GM19240 (cell line): Measurements from ENCODE around the gene NUDT22.

ENCODE experiments used
- DNase-seq: peaks from one replicate; pipeline ENCODE4 v3.0.0; 2011; ENCODE audit warnings: low spot score; ENCODE audit not compliant: insufficient read length

Gene NUDT22

DNA sequence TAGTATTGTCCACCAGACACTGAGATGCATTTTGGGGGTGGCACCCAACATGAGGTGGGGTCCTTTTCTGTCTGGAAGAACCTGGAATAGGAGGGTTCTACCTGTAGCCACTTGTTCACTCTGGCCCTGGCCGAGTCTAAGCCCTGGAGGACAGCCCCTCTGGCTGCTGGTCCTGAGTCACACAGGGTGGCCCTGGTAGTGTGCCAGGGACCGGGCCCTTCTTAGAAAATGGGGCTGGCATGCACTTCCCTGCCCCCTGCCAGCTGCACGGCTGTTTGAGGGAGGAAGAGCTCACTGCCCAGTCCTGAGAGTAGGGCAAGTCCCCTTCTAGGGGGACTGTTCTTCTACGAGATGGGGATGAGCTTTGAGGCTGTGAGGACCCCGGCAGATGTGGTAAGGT lies 27.4 kb downstream of the NUDT22 start:
- DNase-seq: no peak

DNA sequence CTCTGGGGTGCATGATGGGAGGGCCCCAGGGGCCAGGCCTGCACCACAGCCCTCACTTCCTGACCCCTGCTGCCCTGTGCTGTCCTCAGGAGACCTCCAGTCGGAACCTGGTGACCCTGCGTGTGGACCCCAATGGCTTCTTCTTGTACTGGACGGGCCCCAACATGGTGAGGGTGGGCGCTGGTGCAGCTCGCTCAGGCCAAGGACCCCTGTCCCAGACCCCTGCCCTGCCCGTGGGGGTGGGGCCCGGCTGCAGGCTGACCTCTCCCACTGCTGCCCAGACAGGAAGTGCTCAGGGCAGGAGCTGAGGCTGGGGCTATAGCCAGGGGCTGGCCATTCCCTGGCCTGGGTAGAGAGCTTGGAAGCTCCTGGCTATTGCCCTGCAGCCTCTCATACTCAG lies 28.3 kb downstream of the NUDT22 start:
- no peak for DNase-seq

DNA sequence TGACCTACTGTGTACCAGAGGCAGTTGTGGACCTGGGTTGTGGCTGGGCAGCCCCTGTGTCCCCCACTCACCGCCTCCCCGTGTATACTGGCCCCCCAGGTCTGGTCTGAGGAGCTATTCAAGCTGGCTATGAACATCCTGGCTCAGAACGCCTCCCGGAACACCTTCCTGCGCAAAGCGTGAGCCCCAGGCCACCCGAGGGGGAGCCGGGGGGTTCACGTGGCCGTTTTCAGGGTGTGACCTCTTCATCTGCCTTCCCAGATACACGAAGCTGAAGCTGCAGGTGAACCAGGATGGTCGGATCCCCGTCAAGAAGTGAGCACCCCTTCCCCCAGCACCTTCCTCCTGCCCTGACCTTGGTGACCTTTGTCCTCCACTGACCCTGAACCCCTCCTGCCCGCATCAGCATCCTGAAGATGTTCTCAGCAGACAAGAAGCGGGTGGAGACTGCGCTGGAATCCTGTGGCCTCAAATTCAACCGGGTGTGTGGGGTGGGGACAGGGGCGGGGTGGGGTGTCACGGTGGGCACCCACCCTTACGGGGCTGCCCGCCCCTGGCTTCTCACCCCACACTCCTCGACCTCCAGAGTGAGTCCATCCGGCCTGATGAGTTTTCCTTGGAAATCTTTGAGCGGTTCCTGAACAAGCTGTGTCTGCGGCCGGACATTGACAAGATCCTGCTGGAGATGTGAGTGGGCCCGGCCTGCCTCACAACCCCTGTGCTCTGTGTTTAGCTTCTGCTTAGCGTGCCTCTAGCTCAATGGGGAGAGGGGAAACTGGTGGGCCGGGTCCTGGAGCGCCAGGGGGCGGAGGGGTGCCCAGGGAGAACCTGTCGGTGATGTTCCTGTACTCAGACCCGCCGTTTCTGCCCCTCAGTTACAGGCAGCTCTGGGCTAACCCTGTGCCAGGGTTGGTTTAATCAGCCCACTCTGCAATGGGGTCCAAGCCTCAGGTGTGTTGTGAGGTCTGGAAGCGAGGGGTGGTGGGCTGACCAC lies 29.4 kb downstream of the NUDT22 start:
- DNase-seq: no peak

DNA sequence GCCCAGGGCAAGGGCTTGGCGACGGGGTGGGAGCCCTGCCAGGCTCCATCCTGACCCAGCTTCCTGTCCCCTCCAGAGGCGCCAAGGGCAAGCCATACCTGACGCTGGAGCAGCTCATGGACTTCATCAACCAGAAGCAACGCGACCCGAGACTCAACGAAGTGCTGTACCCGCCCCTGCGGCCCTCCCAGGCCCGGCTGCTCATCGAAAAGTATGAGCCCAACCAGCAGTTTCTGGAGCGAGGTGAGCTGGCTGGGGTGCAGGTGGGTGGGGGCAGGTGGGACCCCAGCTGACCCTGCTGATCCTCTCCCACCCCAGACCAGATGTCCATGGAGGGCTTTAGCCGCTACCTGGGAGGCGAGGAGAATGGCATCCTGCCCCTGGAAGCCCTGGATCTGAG lies 30.2 kb downstream of the NUDT22 start:
- DNase-seq: no peak

DNA sequence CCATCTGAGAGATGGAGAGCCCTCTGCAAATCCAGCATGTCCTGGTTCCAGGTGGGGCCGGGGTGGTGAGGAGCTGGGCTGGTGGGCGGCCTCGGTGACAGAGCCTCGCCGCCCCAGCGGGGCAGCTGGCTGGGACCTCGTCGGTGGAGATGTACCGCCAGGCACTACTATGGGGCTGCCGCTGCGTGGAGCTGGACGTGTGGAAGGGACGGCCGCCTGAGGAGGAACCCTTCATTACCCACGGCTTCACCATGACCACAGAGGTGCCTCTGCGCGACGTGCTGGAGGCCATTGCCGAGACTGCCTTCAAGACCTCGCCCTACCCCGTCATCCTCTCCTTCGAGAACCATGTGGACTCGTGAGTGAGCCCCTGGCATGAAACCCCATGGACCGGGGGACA lies 32.3 kb downstream of the NUDT22 start:
- no peak for DNase-seq

DNA sequence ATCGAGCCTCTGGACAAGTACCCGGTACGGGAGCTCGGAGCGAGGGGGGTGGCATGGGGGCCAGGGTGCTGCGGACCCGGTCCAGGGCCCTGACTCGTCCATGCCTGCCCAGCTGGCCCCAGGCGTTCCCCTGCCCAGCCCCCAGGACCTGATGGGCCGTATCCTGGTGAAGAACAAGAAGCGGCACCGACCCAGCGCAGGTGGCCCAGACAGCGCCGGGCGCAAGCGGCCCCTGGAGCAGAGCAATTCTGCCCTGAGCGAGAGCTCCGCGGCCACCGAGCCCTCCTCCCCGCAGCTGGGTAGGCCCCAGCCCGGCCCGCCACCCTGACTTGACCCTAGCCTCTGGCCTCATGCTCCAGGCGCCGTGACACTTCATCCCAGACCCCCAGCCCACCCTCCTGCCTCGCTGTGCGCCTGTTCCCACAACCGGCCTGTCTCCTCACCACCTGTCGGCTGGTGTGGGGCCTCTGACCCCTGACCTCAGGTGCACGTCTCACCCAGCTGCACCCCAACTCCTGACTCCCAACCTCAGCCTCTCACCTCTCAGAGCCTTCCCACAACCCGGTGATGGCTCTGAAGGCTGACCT lies 33.0 kb downstream of the NUDT22 start:
- DNase-seq: no peak

DNA sequence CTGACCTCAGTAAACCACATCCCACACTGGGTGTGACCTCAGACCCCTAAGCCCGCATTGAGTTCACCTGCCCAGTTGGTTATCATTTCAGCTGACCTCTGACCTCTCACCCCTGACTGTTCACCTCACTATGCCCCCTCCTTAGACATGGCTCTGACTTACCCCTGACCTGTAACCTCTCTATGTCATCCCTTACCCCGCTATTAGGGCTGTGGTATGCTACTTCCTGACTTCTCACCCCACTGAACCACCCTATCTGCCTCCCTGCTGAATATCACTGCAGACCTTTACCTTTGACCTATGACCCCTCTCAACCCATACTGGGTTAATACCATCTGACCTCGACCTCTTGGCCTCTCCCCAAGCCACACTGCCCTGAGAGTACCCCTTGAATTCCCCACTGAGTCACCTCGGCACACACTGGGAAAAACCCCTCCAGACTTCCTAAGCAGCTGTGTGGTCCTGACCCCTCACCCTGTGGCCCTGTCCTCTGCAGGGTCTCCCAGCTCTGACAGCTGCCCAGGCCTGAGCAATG lies 33.5 kb downstream of the NUDT22 start:
- DNase-seq: no peak

DNA sequence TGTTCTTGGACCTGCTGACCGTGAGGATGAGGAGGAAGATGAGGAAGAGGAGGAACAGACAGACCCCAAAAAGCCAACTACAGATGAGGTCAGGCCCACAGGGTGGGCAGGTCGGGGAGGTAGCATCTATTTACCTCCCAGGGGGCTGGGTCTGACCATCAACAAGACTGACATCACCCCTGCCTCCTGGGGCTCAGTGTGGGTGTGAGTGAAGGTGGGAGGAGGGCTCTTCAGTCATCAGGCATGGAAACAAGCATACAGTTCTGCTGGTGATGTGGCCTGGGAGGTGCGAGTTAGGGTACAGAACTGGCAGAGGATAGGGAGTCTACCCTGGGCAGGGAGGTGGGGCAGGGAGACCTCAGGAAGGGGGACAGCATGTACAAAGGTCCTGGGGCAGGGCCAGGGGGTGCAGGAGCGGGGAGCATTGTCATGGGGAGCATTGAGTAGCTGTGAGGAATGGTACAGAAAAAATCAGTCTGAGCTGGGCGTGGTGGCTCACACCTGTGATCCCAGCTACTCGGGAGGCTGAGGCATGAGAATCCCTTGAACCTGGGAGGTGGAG lies 34.2 kb downstream of the NUDT22 start:
- DNase-seq: no peak

DNA sequence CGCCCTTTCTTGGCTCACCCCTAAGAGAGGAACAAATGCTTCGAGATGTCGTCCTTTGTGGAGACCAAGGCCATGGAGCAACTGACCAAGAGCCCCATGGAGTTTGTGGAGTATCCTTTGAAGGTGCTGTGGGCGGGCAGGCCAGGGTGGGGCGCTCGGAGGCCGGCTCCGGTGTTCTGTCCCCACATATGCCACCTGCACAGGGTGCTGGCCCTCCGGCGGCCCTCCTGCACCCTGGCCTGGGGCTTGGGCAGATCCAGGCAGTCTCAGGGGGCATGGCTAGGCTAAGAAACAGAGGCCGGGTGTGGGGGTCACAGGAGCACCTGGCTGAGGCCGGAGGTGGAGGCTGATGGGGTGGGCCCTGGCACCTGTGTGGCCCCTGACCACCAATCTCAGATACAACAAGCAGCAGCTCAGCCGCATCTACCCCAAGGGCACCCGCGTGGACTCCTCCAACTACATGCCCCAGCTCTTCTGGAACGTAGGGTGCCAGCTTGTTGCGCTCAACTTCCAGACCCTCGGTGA lies 35.5 kb downstream of the NUDT22 start:
- no peak for DNase-seq

DNA sequence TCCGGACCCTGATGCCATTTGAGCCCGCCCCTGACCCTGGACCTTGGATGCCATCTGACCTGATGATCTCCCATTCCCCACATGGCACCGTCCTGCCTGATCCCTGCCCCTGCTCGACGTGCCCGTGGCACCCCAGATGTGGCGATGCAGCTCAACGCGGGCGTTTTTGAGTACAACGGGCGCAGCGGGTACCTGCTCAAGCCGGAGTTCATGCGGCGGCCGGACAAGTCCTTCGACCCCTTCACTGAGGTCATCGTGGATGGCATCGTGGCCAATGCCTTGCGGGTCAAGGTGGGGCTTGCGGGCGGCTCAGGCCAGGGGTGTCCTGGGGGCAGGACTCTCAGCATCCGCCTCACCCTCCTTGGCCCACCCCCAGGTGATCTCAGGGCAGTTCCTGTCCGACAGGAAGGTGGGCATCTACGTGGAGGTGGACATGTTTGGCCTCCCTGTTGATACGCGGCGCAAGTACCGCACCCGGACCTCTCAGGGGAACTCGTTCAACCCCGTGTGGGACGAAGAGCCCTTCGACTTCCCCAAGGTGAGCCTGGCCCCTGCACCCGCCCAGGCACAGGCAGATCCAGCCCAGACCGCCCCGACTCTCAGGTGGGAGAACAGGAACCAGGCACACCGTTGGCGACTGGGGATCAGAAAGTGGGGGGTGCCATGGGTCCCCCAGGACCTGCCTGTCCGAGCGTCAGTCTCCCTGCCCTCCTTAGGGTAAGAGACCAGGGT lies 36.4 kb downstream of the NUDT22 start:
- no peak for DNase-seq

DNA sequence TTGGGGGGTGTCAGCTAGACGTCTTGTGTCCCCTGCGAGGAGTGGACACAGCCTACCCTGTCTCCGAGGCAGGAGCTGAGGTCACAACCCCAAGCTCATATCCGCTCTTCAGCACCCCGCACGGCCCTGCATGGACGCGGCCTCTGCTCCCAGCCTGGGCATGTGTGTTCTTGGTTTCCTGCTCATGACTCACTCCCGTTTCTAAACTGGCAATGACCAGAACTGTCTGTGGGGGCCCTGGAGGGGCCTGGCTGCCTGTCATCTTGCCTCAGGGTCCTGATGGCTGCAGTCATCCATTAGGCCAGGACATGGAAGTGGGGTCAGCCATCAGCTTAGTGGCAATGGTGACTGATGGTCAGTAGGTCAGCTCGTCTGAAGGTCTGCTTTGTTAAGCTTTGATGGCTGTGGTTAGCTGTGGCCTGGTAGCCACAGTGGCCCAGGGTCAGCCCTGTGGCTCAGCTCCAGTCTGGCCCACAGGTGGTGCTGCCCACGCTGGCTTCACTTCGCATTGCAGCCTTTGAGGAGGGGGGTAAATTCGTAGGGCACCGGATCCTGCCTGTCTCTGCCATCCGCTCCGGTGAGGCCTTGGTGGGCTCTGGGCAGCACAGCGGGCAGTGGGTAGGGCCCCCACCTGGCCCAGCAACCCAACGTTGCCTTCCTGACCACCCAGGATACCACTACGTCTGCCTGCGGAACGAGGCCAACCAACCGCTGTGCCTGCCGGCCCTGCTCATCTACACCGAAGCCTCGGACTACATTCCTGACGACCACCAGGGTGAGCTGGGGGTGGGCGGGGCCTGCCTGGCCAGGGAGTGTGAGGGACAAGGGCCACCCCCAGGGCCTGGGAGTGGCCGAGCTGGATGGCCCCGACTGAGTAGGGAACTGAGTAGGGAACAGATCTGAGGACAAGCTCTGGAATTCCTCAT lies 37.2 kb downstream of the NUDT22 start:
- DNase-seq: no peak

DNA sequence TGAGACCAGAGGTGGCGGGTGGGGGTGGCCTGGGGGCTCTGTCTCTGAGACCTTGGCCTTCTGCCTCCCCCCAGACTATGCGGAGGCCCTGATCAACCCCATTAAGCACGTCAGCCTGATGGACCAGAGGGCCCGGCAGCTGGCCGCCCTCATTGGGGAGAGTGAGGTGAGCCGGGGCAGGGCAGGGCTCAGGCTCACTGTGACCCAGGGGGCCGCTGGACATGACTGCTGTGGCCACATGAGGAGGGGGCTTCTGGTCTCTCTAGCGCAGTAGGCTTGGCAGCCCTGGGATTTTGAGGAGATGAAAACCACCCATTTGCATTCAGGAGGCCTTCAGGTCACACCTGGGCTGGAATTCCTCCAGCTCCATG lies 37.9 kb downstream of the NUDT22 start:
- no peak for DNase-seq

DNA sequence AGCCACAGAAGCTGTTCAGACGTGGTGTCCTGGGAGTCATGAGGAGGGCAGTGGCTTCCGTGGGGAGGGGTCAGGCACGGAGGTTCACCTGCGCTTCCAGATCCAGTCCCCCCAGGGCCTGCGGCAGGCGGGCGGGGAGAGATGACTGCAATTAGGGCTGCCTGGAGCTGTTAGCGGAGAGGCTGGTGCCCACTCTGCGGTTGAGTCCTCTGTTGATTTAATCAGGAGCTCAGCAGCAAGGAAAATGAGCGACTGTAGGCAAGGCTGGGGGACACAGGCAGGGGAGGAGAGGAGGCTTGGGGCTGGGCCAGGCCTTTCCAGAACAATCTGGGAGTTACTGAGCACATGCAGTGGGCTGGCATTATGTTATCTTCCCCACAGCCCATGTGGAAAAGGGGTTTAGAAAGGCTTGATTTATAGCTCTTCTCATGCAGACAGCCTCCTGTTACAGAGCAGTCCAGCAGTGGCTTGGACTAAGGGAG lies 38.3 kb downstream of the NUDT22 start:
- no peak for DNase-seq

DNA sequence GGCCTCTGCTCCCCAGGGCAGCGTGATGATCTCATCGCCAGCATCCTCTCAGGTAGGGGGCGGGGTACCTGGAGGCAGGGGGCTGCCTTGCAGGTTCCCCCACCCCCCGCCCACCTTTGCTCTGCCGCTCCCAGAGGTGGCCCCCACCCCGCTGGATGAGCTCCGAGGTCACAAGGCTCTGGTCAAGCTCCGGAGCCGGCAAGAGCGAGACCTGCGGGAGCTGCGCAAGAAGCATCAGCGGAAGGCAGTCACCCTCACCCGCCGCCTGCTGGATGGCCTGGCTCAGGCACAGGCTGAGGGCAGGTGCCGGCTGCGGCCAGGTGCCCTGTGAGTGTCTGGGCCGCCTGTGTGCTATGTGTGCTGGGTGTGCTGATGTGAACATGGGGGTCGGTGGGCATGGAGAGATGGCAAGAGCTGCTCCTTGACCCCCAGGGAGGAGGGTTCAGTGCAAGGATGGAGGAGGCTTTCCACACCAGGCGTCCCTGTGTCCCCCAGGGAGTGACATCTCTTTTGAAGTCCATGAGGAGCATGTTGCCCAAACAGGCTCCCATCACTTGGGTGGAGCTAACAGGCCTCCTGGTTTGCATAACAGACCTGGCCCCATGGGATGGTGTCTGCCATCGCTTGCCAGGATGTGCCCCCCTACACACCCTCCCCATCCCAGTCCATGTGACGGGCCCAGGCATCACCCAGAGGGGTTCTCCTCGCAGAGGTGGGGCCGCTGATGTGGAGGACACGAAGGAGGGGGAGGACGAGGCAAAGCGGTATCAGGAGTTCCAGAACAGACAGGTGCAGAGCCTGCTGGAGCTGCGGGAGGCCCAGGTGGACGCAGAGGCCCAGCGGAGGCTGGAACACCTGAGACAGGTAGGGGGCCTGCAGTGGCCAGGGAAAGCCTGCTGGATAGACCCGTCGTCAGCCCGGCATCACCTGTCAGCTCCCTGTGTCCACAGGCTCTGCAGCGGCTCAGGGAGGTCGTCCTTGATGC lies 39.4 kb downstream of the NUDT22 start:
- DNase-seq: no peak

DNA sequence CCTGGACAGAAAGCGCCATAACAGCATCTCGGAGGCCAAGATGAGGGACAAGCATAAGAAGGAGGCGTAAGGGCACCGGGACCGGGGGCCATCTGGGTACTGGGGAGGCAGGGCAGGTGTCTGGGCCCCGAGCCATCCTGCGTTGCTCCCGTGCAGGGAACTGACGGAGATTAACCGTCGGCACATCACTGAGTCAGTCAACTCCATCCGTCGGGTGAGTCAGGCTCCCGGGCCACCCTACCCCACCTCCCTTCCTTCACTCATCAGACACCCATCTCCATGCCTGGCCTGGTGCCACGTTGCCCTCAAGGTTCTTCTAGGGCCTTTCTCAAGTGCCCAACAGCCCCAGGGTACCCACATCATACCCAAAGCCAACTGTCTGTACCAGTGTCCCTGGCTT lies 40.3 kb downstream of the NUDT22 start:
- DNase-seq: no peak

DNA sequence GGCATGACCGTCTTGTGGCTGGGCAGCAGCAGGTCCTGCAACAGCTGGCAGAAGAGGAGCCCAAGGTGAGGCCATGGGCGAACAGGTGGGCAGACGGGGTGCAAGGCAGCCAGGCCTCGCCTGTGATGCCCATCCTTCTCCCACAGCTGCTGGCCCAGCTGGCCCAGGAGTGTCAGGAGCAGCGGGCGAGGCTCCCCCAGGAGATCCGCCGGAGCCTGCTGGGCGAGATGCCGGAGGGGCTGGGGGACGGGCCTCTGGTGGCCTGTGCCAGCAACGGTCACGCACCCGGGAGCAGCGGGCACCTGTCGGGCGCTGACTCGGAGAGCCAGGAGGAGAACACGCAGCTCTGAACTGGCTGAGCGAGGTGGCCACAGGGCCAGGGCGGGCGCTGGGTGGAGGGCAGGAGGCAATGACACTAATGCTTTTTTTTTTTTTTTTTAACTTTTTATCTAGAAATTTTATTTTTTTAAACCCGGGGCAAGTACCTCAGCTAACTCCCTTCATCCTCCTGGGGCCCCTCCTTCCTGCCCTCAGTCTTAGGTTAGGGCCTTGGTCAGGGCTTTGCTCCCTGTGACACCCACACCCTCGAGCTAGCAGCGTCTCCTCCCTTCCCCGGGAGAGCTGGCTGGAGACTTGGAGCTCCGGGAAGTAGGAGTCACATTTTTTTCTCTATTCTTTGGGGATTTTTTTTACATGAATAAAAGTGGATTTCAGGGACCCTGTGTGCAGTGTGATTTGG lies 41.3 kb downstream of the NUDT22 start:
- no peak for DNase-seq

DNA sequence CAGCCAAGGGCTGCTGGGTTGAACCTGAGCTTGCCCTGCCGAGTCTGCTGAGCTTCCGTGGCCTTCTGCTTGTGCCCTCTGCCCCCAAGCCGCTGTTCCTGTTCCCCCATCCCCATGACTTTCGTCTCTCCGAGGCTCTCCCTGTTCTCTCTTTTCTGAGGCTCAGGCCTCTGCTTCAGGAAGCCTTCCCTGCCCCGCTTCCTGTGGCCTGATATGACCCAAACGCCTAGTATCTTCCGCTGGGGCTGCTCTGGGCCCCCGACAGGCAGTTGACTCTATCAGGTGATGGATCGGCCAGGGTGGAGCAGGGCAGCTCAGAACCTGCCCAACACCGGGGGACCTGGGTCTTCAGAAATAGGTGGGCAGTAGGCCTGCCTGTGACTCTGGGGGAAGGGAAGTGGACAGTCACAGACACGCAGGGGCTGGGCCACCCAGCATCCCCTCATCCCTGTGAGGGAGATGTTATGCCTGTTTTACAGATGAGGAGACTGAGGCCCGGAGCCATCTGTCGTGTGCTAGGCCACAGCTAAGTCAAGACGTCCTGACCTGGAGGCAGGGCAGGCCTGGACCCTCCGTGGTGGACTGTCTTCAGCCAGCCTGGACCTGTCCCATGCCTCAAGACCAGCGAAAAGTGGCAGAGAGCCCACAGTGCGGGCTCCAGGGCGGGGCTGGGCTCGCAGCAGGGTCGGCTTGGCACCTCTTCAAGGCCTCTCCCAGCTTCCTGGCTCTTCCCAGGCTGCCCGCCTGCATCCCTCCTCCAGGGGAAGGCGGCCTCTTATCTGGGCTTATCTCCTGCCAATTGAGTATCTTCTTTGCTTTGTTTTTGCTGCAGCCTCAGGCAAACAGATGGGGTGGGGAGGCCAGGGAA lies 42.2 kb downstream of the NUDT22 start:
- no peak for DNase-seq
